Endothelial cell of hepatic sinusoid (primary cell): ENCODE measurements around the gene ASAH2.

ENCODE experiments used
- in situ Hi-C: cut with HindIII; loops from 2 replicates; pipeline ENCODE4 v1.10.0; 2017; ENCODE audit warnings: low sequenced_read_pairs

ASAH2 gene

DNA sequence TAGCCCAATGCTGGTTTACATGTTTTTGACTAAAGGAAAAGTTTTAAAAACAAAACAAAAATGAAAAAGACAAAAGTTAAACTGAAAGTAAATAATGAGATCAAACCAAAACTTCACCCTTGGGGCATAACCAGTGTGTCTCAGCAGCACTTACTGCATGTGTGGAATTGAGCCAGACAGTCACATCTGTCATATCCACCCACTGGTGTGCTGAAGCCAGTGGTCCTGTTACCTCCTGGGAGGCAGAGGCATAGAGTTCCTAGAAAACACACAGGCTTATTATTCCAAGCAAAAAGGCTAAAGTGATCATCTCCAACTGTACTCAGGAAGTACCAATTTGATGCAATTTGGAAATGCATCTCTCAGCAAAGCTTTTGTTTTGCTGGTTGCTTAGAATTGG, 40.4 kb downstream of the ASAH2 start:
- in situ Hi-C loops: no loop called here
